OCI-LY1 (cell line): Measurements from ENCODE around the gene TSBP1.

Experiments
- H2AFZ ChIP-seq: fragments of 200-600 bp; sonication (generic), shearing (Covaris generic); 2 replicates; pipeline ENCODE4 v1.6.0; 2014; ENCODE audit warnings: antibody characterized with exemption, mild to moderate bottlenecking, low read length
- H3F3A ChIP-seq: fragments of 200-600 bp; sonication (generic), shearing (Covaris generic); 2 replicates; pipeline ENCODE4 v1.6.0; 2014; ENCODE audit warnings: mild to moderate bottlenecking, antibody characterized with exemption, low read length, moderate library complexity; ENCODE audit not compliant: insufficient read depth
- H3K27ac ChIP-seq: fragments of 200-600 bp; sonication (generic); 2 replicates; pipeline ENCODE4 v1.5.1; 2014; ENCODE audit warnings: low read length, mixed run types, mild to moderate bottlenecking, low read depth; ENCODE audit not compliant: poor library complexity, severe bottlenecking
- H3K27me3 ChIP-seq: fragments of 200-600 bp; sonication (generic); 2 replicates; pipeline ENCODE4 v1.6.0; 2014; ENCODE audit warnings: antibody characterized with exemption, mild to moderate bottlenecking, low read length, moderate library complexity; ENCODE audit not compliant: insufficient read depth
- H3K36me3 ChIP-seq: fragments of 200-600 bp; sonication (generic); 2 replicates; pipeline ENCODE4 v1.6.1; 2014; ENCODE audit warnings: mild to moderate bottlenecking, antibody characterized with exemption, low read length, moderate library complexity, mixed read lengths; ENCODE audit not compliant: insufficient read depth
- H3K4me1 ChIP-seq: fragments of 200-600 bp; sonication (generic); 2 replicates; pipeline ENCODE4 v1.5.1; 2014; ENCODE audit warnings: mild to moderate bottlenecking, low read length, moderate library complexity; ENCODE audit not compliant: insufficient read depth, severe bottlenecking
- H3K4me2 ChIP-seq: fragments of 200-600 bp; sonication (generic), shearing (Covaris generic); 2 replicates; pipeline ENCODE4 v1.6.1; 2014; ENCODE audit warnings: low read length
- H3K4me3 ChIP-seq: fragments of 200-600 bp; sonication (generic); 2 replicates; pipeline ENCODE4 v1.5.1; 2014; ENCODE audit warnings: low read length, low read depth, mild to moderate bottlenecking, mixed read lengths; ENCODE audit not compliant: poor library complexity, severe bottlenecking
- H3K79me2 ChIP-seq: fragments of 200-600 bp; shearing (Covaris generic); 2 replicates; pipeline ENCODE4 v1.6.1; 2016; ENCODE audit warnings: mixed run types, low read length, mixed read lengths; ENCODE audit not compliant: insufficient read depth
- H3K9ac ChIP-seq: fragments of 200-600 bp; sonication (generic), shearing (Covaris generic); 2 replicates; pipeline ENCODE4 v1.6.1; 2014; ENCODE audit warnings: mild to moderate bottlenecking, low read length, mixed read lengths
- H3K9me2 ChIP-seq: fragments of 200-600 bp; sonication (generic), shearing (Covaris generic); 2 replicates; pipeline ENCODE4 v1.6.1; 2014; ENCODE audit warnings: low read depth, mild to moderate bottlenecking, low read length, mixed read lengths
- H3K9me3 ChIP-seq: fragments of 200-600 bp; shearing (Covaris generic); 2 replicates; pipeline ENCODE4 v1.6.1; 2014; ENCODE audit warnings: low read length, mixed read lengths
- H4K20me1 ChIP-seq: fragments of 200-600 bp; sonication (generic), shearing (Covaris generic); 2 replicates; pipeline ENCODE4 v1.6.0; 2016; ENCODE audit warnings: mild to moderate bottlenecking, low read length; ENCODE audit not compliant: insufficient read depth
- EZH2 ChIP-seq: fragments of 200-600 bp; sonication (generic), shearing (Covaris generic); IDR thresholded peaks from 2 replicates; pipeline ENCODE4 v1.8.0; 2017; ENCODE audit warnings: borderline replicate concordance, mixed run types, mild to moderate bottlenecking, antibody characterized with exemption, low read length, moderate library complexity, mixed read lengths
- TF ChIP-seq, protein P1 (sequence below): fragments of 200-600 bp; sonication (generic), shearing (Covaris generic); IDR thresholded peaks from 2 replicates; pipeline ENCODE4 v1.5.1; 2017; ENCODE audit warnings: mild to moderate bottlenecking, antibody characterized with exemption, low read length, moderate library complexity, mixed read lengths

TSBP1 gene

GRCh38 chr6:32337186-32337805 lies 34.4 kb downstream of the TSBP1 start:
- H3K4me3 ChIP-seq = no peak overlapping the region
- no peak overlapping the region for H3K4me2 ChIP-seq
- no peak for TF ChIP-seq EZH2
- TF ChIP-seq, protein P1, sequence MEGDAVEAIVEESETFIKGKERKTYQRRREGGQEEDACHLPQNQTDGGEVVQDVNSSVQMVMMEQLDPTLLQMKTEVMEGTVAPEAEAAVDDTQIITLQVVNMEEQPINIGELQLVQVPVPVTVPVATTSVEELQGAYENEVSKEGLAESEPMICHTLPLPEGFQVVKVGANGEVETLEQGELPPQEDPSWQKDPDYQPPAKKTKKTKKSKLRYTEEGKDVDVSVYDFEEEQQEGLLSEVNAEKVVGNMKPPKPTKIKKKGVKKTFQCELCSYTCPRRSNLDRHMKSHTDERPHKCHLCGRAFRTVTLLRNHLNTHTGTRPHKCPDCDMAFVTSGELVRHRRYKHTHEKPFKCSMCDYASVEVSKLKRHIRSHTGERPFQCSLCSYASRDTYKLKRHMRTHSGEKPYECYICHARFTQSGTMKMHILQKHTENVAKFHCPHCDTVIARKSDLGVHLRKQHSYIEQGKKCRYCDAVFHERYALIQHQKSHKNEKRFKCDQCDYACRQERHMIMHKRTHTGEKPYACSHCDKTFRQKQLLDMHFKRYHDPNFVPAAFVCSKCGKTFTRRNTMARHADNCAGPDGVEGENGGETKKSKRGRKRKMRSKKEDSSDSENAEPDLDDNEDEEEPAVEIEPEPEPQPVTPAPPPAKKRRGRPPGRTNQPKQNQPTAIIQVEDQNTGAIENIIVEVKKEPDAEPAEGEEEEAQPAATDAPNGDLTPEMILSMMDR = no peak
- H3K27me3 ChIP-seq = no peaks in the 10 kb centered on the region
- no peaks in the 10 kb centered on the region for H3K79me2 ChIP-seq
- H2AFZ ChIP-seq = no peak overlapping the region
- H3K9me3 ChIP-seq = no peaks in the 10 kb centered on the region
- H3K9ac ChIP-seq = no peak overlapping the region
- H3K9me2 ChIP-seq = no peaks in the 10 kb centered on the region
- H3F3A ChIP-seq = no peaks in the 10 kb centered on the region
- no peaks in the 10 kb centered on the region for H3K4me1 ChIP-seq
- no peaks in the 10 kb centered on the region for H4K20me1 ChIP-seq
- H3K27ac ChIP-seq = no peak overlapping the region
- H3K36me3 ChIP-seq = no peaks in the 10 kb centered on the region

GRCh38 chr6:32332433-32332832 lies 39.3 kb downstream of the TSBP1 start:
- no peaks in the 10 kb centered on the region for H3K36me3 ChIP-seq
- H3K9me2 ChIP-seq = no peaks in the 10 kb centered on the region
- H3K9ac ChIP-seq = no peak overlapping the region
- H3K4me1 ChIP-seq = no peaks in the 10 kb centered on the region
- no peaks in the 10 kb centered on the region for H4K20me1 ChIP-seq
- H3F3A ChIP-seq = no peaks in the 10 kb centered on the region
- H3K27ac ChIP-seq = no peak overlapping the region
- H3K79me2 ChIP-seq = no peaks in the 10 kb centered on the region
- H3K4me2 ChIP-seq = no peak overlapping the region
- H3K9me3 ChIP-seq = no peaks in the 10 kb centered on the region
- no peaks in the 10 kb centered on the region for H3K27me3 ChIP-seq
- no peak for TF ChIP-seq EZH2
- TF ChIP-seq, protein P1 = no peak
- no peak overlapping the region for H2AFZ ChIP-seq
- no peak overlapping the region for H3K4me3 ChIP-seq

- no peaks in the 10 kb centered on the region for H3K27me3 ChIP-seq
Measured at GRCh38 chr6:32329141-32329540, 42.6 kb downstream of the TSBP1 start.

More at GRCh38 chr6:32329141-32329540, 42.6 kb downstream of the TSBP1 start:
- Histone ChIP-seq H2AFZ (no peak overlapping the region), H3K27ac (no peak overlapping the region), H3K4me1 (no peaks in the 10 kb centered on the region), H3K4me3 (no peak overlapping the region), H3K36me3 (no peaks in the 10 kb centered on the region), H3K9me2 (no peaks in the 10 kb centered on the region), H3F3A (no peaks in the 10 kb centered on the region), H3K4me2 (no peak overlapping the region), H3K79me2 (no peaks in the 10 kb centered on the region), H3K9ac (no peak overlapping the region), H4K20me1 (no peaks in the 10 kb centered on the region), H3K9me3 (no peaks in the 10 kb centered on the region)
- no peak for TF ChIP-seq EZH2
- TF ChIP-seq, protein P1 = no peak
